SHP77 (cell line): ENCODE results near the gene TTC19.
"Not testable (repeated sequence)": the region's sequence is repeated elsewhere in the genome, so short reads cannot be mapped to it uniquely, and the experiment has no call there.

ENCODE experiments used
- DNase-seq, 2 experiments: peaks; one replicate each; lab custom pipeline; 2025; lab: John Stamatoyannopoulos, UW

The TTC19 gene

GRCh38 chr17:16027708-16028584 lies 28.3 kb downstream of the TTC19 start:
- DNase-seq: peak in 1 of 2 experiments; percentile 23

- no peak for DNase-seq
These were observed 34.2 kb downstream of the TTC19 start for GRCh38 chr17:16033729-16034349.

GRCh38 chr17:16036261-16036660 lies 36.6 kb downstream of the TTC19 start:
- no peak for DNase-seq

GRCh38 chr17:16037636-16038035 lies 38.0 kb downstream of the TTC19 start:
- no peak for DNase-seq

GRCh38 chr17:16040710-16041251 lies 41.2 kb downstream of the TTC19 start:
- DNase-seq: no peak

GRCh38 chr17:16044487-16044886 lies 44.9 kb downstream of the TTC19 start:
- peak; percentile 90 to 94 for DNase-seq

GRCh38 chr17:16046966-16047365 lies 47.3 kb downstream of the TTC19 start:
- DNase-seq: no peak

GRCh38 chr17:16048811-16049449 lies 49.3 kb downstream of the TTC19 start:
- DNase-seq: no peak

GRCh38 chr17:16050844-16051243 lies 51.2 kb downstream of the TTC19 start:
- no peak for DNase-seq

- DNase-seq: no peak
These were observed 52.9 kb downstream of the TTC19 start for GRCh38 chr17:16052486-16052885.

GRCh38 chr17:16055139-16055538 lies 55.5 kb downstream of the TTC19 start:
- DNase-seq: not testable (repeated sequence)

- no peak for DNase-seq
These were observed 62.0 kb downstream of the TTC19 start for GRCh38 chr17:16061631-16062030.

GRCh38 chr17:16066125-16066524 lies 66.5 kb downstream of the TTC19 start:
- no peak for DNase-seq

GRCh38 chr17:16068323-16068722 lies 68.7 kb downstream of the TTC19 start:
- no peak for DNase-seq

- DNase-seq: no peak
These were observed 72.4 kb downstream of the TTC19 start for GRCh38 chr17:16072031-16072430.

- no peak for DNase-seq
These were observed 74.2 kb downstream of the TTC19 start for GRCh38 chr17:16073845-16074244.

GRCh38 chr17:16074423-16074822 lies 74.8 kb downstream of the TTC19 start:
- no peak for DNase-seq

GRCh38 chr17:16075949-16076348 lies 76.3 kb downstream of the TTC19 start:
- DNase-seq: no peak
